K562 (cell line): ENCODE data around the gene GASK1B.

ENCODE experiments used
- ATF1 ChIP-seq, 2 experiments: fragments of 450-650 bp in 1 of 2; IDR thresholded peaks; 2 replicates each; pipeline ENCODE4 v1.6.1; 2016; ENCODE audit warnings: missing compliant biosample characterization in 1 of 2, missing genetic modification characterization in 1 of 2
- FOXP1 ChIP-seq: sonication (generic); formaldehyde crosslinking; IDR thresholded peaks from 2 replicates; pipeline ENCODE4 v1.8.0; 2022; ENCODE audit warnings: mild to moderate bottlenecking, missing genetic modification reagents
- POU5F1 ChIP-seq: fragments of 150-350 bp; IDR thresholded peaks from 2 replicates; pipeline ENCODE4 v1.6.1; 2014; ENCODE audit warnings: borderline replicate concordance, low read length, low read depth, mild to moderate bottlenecking; ENCODE audit not compliant: partially characterized antibody

GRCh38 chr4:158166701-158167100 lies 6.1 kb downstream of the GASK1B start:
- TF ChIP-seq POU5F1 (no peak), ATF1 (CRISPR knock-in tag; IDR thresholded peaks at IDR 0.05) (no peak), ATF1 (tag; IDR thresholded peaks at IDR 0.05) (no peak), FOXP1 (CRISPR knock-in tag) (no peak)
